Aorta (tissue), 5 donors: Measurements from ENCODE around the gene NOA1. TPM values are rescaled to one million over a fixed set of nuclear protein-coding genes. Genes with fewer than 3 reads are reported as not detected.

Source experiments
- ATAC-seq: fragments of 200-7000 bp; cut with Tn5 transposase; one replicate; pipeline ENCODE4 v1.9.1; 2022; ENCODE audit warnings: moderate library complexity; ENCODE audit not compliant: low FRiP score
- DNase-seq, 2 donors: peaks; one replicate each; pipeline ENCODE4 v3.0.0-alpha.2; 2020
- H3K27ac ChIP-seq, 2 donors: one replicate each; pipeline ENCODE4 v1.5.1; 2013; ENCODE audit warnings: low read length in 2 of 2, mild to moderate bottlenecking in 2 of 2, moderate library complexity in 2 of 2, control low read depth in 1 of 2, inconsistent platforms in 1 of 2, low read depth in 1 of 2
- H3K27me3 ChIP-seq, 2 donors: one replicate each; pipeline ENCODE4 v1.6.1; 2013; ENCODE audit warnings: control low read depth in 1 of 2, low read length in 1 of 2, mild to moderate bottlenecking in 1 of 2, moderate library complexity in 1 of 2; ENCODE audit not compliant: insufficient read depth in 2 of 2, control insufficient read depth in 1 of 2
- H3K36me3 ChIP-seq, 2 donors: one replicate each; pipeline ENCODE4 v1.6.1; 2013; ENCODE audit warnings: control low read depth in 1 of 2, low read length in 1 of 2, mild to moderate bottlenecking in 1 of 2; ENCODE audit not compliant: insufficient read depth in 2 of 2, control insufficient read depth in 1 of 2
- H3K4me1 ChIP-seq, 2 donors: one replicate each; pipeline ENCODE4 v1.6.1; 2013; ENCODE audit warnings: low read length in 2 of 2, control low read depth in 1 of 2, mild to moderate bottlenecking in 1 of 2, moderate library complexity in 1 of 2; ENCODE audit not compliant: insufficient read depth in 2 of 2, control insufficient read depth in 1 of 2
- H3K4me3 ChIP-seq, 2 donors: one replicate each; pipeline ENCODE4 v1.5.1; 2013; ENCODE audit warnings: low read length in 2 of 2, control low read depth in 1 of 2, mild to moderate bottlenecking in 1 of 2
- H3K9me3 ChIP-seq: one replicate; pipeline ENCODE4 v1.6.1; 2013; ENCODE audit warnings: mild to moderate bottlenecking, low read length; ENCODE audit not compliant: control insufficient read depth
- WGBS, 2 donors: extraction: QIAGEN DNeasy Blood & Tissue Kit; methylation state at CpG; one replicate each; pipeline ENCODE4 v1.1.7; 2013; 5-methylcytosine and 5-hydroxymethylcytosine counted together
- intact Hi-C, 2 donors: fragments of 100-400 bp; cut with DNase I; formaldehyde crosslinking; loops; one replicate each; pipeline versions ENCODE4 v1.14.2 to v1.15.0; 2022
- polyA plus RNA-seq, 2 donors: library from polyadenylated mRNA; stranded (reverse); fragments of 200-250 nt; gene quantifications; one replicate each; pipeline ENCODE4 v1.2.3, GENCODE V29; 2013
- total RNA-seq, 2 donors: library from RNA; stranded (reverse); fragmentation: NEBNext Ultra II Directional; extraction: Animal tissue kit (Norgen Biotek cat#: 25700); gene quantifications; one replicate each; pipeline ENCODE4 v1.2.1, GENCODE V29; 2021
- donor health status: healthy with polysubstance abuse.
- donor health status: Bipolar disorder and iron deficiency.
- donor health status: DM: no; HTN: no; CAD: no.
- donor health status: DM: no; HTN: no; CAD: no.
- donor health status: DM: yes; HTN: yes; CAD: no.

Gene NOA1
- total and polyA plus RNA-seq, 4 donors: 10.0 to 15.4 (median 12.2) TPM

DNA sequence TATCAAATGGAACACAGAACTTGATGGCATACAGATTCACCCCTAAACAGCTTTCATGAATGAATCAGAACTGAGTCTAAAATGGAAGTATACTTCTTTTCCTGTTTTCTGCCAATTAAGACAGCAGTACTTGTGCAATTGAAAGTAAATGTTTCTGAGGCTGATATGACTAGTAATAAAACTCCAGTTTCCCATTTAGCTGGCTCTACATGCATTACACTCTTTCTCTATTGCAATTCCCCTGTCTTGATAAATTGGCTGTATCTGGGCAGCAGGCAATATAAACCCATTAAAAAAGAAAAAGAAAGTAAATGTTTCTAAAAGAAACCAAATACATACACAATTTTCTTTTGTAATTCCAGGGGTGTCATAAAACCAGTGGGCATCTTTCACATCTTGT, 4.6 kb downstream of the NOA1 start:
- intact Hi-C loops: no loop called here
- H3K36me3 ChIP-seq: peaks cover 0 to 5% of the 10 kb centered on the region in 2 donors
- ATAC-seq: no peak
- no peak overlapping the region for H3K4me3 ChIP-seq
- no peak for DNase-seq
- H3K27me3 ChIP-seq: no peaks in the 10 kb centered on the region
- no peak overlapping the region for H3K27ac ChIP-seq
- H3K4me1 ChIP-seq: no peaks in the 10 kb centered on the region
- no peaks in the 10 kb centered on the region for H3K9me3 ChIP-seq

DNA sequence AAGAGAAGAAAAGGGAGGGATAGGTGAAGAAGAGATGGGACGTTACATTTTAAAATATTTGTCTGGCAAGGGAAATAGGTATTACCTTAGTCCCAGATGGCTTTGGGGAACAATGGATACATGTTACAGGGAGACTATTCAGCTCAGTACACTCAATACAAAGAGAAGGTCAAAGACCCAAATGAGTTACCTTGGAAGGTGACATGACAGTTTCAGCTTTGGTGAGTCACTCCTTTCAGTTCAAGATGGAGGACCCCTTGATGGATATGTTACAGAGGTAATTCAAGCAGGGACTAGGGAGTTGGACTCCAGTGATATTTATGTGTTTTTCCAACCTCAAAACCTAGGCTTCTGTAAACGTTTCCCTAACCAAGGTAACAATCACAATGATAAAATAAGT, 5.0 kb downstream of the NOA1 start:
- DNase-seq: no peak
- intact Hi-C loops: no loop called here
- no peak overlapping the region for H3K27ac ChIP-seq
- H3K4me1 ChIP-seq: no peaks in the 10 kb centered on the region
- 89 to 91% methylated on average over 2 of the region's 2 CpGs for WGBS, 2 donors
- no peak overlapping the region for H3K4me3 ChIP-seq
- ATAC-seq: no peak
- H3K27me3 ChIP-seq: no peaks in the 10 kb centered on the region
- no peaks in the 10 kb centered on the region for H3K9me3 ChIP-seq
- H3K36me3 ChIP-seq: peaks cover 0 to 5% of the 10 kb centered on the region in 2 donors

DNA sequence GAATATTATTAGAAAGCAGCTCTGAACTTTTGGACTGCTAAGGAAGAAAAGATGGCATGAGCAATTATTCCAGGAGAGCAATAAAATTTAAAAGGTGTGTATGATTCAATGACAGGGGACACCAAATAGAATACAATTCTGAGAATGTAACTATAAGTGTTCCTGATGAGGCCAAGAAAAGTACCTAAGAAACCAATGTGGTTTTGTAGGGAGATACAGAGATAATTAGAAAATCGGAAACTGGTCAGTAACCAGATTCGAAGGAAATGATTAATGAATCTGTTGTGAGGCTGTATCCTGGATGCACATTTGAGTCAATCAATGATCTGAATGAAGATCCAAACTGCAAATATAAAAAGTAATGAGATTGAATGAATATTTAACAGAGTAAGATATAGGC, 6.0 kb downstream of the NOA1 start:
- Histone ChIP-seq H3K4me3 (no peak overlapping the region), H3K27me3 (no peaks in the 10 kb centered on the region), H3K27ac (no peak overlapping the region), H3K9me3 (no peaks in the 10 kb centered on the region), H3K36me3 (peaks cover 0 to 6% of the 10 kb centered on the region in 2 donors), H3K4me1 (no peaks in the 10 kb centered on the region)
- 94 to 97% methylated on average over 2 of the region's 2 CpGs for WGBS, 2 donors
- intact Hi-C loops: no loop called here
- no peak for DNase-seq
- ATAC-seq: no peak

DNA sequence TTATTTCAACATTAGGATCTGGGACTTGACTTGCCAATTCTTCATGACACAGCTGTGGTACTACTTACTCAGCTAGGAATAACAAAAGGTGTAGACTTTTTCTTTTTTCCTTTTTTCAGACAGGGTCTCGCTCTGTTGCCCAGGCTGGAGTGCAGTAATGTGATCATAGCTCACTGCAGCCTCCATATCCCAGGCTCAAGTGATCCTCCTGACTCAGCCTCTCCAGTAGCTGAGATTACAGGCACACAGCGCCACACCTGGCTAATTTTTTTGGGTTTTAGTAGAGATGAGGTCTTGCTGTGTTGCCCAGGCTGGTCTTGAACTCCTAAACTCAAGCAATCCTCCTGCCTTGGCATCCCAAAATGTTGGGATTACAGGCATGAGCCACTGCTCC, 16.3 kb downstream of the NOA1 start:
- intact Hi-C loops: loop anchor here in 1 of 2 donors (1.0 kb wide), 1 partner anchor 15 kb away; no protein-coding TSS in a partner anchor
- Histone ChIP-seq H3K4me3 (no peak overlapping the region), H3K27me3 (no peaks in the 10 kb centered on the region), H3K9me3 (no peaks in the 10 kb centered on the region), H3K27ac (no peak overlapping the region), H3K4me1 (peaks cover 0 to 4% of the 10 kb centered on the region in 2 donors), H3K36me3 (peaks cover 2 to 10% of the 10 kb centered on the region in 2 donors)
- WGBS, 2 donors: 97 to 100% methylated on average over 2 of the region's 2 CpGs
- no peak for DNase-seq
- ATAC-seq: no peak

DNA sequence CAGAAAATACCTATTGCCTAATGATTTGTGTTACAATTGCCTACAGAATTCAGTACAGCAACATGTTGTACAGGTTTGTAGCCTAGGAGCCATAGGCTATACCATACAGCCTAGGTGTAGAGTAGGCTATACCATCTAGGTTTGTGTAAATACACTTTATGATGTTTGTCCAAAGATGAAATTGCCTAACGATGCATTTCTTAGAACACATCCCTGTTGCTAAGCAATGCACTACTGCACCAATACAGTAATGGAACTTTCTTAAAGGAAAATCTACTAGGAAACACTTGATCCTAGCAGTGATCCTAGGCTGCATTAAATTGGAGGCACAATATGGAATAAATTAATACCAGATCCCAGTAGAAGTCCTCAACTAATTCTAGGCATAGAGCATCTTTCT, 18.3 kb downstream of the NOA1 start:
- Histone ChIP-seq H3K36me3 (peaks cover 2 to 4% of the 10 kb centered on the region in 2 donors), H3K27ac (no peak overlapping the region), H3K4me1 (peaks cover 0 to 4% of the 10 kb centered on the region in 2 donors), H3K9me3 (no peaks in the 10 kb centered on the region), H3K27me3 (no peaks in the 10 kb centered on the region), H3K4me3 (no peak overlapping the region)
- DNase-seq (no peak), ATAC-seq (no peak)
- whole genome bisulfite sequencing, 2 donors: 57 to 78% methylated on average over 1 of the region's 1 CpG
- intact Hi-C loops: no loop called here

DNA sequence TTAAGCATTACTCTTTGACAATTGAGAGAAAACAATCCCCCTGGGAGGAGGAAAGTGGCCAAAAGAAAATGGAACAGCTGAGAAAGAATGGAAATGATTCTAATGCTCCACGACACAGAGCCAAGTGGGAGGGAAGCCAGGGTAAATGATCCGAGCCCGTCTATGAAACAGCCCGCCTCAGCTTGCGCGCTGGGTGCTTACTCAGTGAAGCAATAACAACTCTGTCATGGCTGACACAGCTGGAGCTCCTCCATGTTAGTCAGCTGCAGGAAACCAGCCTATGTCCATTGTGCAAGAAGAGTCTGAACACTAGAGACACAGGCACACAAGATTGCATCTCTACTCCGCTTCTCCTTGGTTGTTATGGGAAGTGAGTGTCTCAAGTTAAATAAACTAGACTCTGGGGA, 19.3 kb downstream of the NOA1 start:
- 2 to 3% methylated on average over 7 of the region's 7 CpGs for WGBS, 2 donors
- DNase-seq (peak; percentile 92 to 93), ATAC-seq (peak; percentile 97)
- no peak overlapping the region for H3K27ac ChIP-seq
- intact Hi-C loops: no loop called here
- H3K4me3 ChIP-seq: no peak overlapping the region
- peaks cover 0 to 3% of the 10 kb centered on the region in 2 donors for H3K36me3 ChIP-seq
- H3K27me3 ChIP-seq: no peaks in the 10 kb centered on the region
- peaks cover 0 to 4% of the 10 kb centered on the region in 2 donors for H3K4me1 ChIP-seq
- no peaks in the 10 kb centered on the region for H3K9me3 ChIP-seq

DNA sequence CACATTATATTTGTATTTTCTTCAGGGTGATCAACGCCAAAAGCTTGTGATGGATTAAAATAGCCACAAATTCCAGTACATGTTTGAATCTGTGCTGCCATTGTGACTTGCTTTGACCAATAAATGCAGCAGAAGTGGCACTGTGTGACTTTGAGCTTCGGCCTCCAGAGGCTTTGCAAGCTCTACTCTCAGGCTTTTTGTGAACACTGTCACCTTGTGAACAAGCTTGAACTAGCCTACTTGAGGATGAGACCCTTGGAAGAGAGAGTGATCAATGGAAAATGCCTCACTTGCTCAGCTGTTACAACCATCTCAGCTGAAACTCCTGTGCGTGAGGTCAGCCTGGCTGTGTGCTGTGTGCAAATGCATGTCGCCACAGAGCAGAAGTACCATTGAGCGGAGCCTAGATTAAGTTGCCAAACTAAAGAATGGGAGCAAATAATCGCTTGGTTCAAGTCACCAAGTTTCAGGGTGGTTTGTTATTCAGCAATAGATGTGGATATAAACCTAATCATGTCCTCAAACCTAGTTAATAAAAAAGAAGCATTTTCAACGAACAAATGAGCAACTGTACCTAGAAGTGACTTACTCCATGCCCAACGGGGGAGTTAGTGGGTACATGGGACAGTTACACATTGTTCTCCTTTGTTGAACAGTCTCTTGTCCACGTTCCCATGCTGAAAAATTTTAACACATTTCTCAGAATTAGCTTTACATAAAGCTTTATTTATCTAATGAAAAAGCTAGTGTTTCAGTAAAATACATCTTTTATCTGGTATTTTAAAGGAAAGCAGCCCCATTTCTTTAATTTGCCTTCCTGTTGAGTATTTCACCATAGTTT, 23.5 kb downstream of the NOA1 start:
- Histone ChIP-seq H3K36me3 (no peaks in the 10 kb centered on the region), H3K4me3 (no peak overlapping the region), H3K4me1 (peaks cover 0 to 3% of the 10 kb centered on the region in 2 donors), H3K9me3 (no peaks in the 10 kb centered on the region), H3K27me3 (no peaks in the 10 kb centered on the region), H3K27ac (no peak overlapping the region)
- intact Hi-C loops: no loop called here
- DNase-seq (no peak), ATAC-seq (no peak)
- 90 to 92% methylated on average over 9 of the region's 9 CpGs for WGBS, 2 donors

DNA sequence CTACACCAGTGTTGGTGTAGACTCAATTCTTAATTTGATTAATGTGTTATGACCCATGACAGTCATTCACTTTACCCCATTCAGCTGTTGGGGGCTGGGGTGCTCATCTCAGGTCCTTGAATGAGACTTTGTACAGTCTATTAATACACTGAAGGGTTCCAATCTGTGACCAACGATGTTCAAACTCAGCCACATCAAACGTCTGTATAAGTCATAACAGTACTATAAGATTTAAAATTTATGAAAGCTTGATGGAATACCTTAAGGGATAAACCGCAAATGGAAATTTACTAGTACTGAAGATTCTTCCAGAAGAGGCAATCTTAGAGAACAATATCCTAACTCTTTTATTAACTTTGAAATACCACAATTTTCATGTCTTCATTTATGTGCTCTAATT, 36.0 kb downstream of the NOA1 start:
- H3K27me3 ChIP-seq: no peaks in the 10 kb centered on the region
- H3K4me1 ChIP-seq: no peaks in the 10 kb centered on the region
- H3K27ac ChIP-seq: no peak overlapping the region
- DNase-seq (no peak), ATAC-seq (no peak)
- no peaks in the 10 kb centered on the region for H3K9me3 ChIP-seq
- H3K36me3 ChIP-seq: no peaks in the 10 kb centered on the region
- H3K4me3 ChIP-seq: no peak overlapping the region
- intact Hi-C loops: no loop called here
- 78 to 79% methylated on average over 3 of the region's 3 CpGs for WGBS, 2 donors

DNA sequence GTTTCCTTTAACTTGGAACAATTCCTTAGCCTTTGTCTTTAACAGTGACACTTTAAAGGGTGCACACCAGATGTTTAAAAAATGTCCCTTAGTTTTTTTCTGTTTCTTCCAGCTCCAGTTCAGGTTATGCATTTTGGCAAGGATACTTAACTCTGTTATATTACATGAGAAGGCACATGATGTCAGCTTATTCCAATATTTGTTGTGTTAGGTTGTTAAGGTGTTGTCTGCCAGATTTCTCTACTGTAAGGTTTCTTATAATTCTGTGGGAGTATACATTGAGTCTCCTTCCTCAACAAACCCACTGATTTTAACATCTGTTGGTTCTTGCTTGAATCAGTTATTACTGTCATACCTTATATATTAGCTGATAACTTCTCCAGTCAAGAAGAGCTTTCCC, 36.4 kb downstream of the NOA1 start:
- DNase-seq: no peak
- no peaks in the 10 kb centered on the region for H3K4me1 ChIP-seq
- H3K36me3 ChIP-seq: no peaks in the 10 kb centered on the region
- no peak for ATAC-seq
- no peaks in the 10 kb centered on the region for H3K9me3 ChIP-seq
- no peak overlapping the region for H3K4me3 ChIP-seq
- H3K27ac ChIP-seq: no peak overlapping the region
- intact Hi-C loops: no loop called here
- H3K27me3 ChIP-seq: no peaks in the 10 kb centered on the region
